Kidney epithelial cell (primary cell): ENCODE data around the gene HOOK2. TPM values are rescaled to one million over a fixed set of nuclear protein-coding genes. Genes with fewer than 3 reads are reported as not detected.
A peak's percentile ranks its signal among the peaks of the same experiment; 100 is the strongest.

ENCODE experiments used
- DNase-seq: peaks from one replicate; pipeline ENCODE4 v3.0.0-alpha.2; 2010; ENCODE audit warnings: low read depth
- H3K27me3 ChIP-seq: 2 replicates; pipeline ENCODE4 v1.6.0; 2011; ENCODE audit warnings: low read length; ENCODE audit not compliant: control insufficient read depth, insufficient read depth
- H3K36me3 ChIP-seq: 2 replicates; pipeline ENCODE4 v1.5.1; 2011; ENCODE audit warnings: low read length; ENCODE audit not compliant: control insufficient read depth, insufficient read depth
- H3K4me3 ChIP-seq: 2 replicates; pipeline ENCODE4 v1.5.1; 2011; ENCODE audit warnings: low read depth, mild to moderate bottlenecking, control low read depth, low read length
- CTCF ChIP-seq: IDR thresholded peaks from 2 replicates; pipeline ENCODE4 v1.5.1; 2011; ENCODE audit warnings: mild to moderate bottlenecking, moderate library complexity, low read length, control low read depth, inconsistent platforms; ENCODE audit not compliant: insufficient read depth, poor library complexity, severe bottlenecking
- total RNA-seq: library from RNA; depleted of rRNA; stranded (reverse); fragments of >200 nt; gene quantifications from 2 replicates; pipeline ENCODE4 v1.2.3, GENCODE V29; 2015

The HOOK2 gene
- total RNA-seq, 1 donor from 2014 or later = 44.1 TPM

DNA sequence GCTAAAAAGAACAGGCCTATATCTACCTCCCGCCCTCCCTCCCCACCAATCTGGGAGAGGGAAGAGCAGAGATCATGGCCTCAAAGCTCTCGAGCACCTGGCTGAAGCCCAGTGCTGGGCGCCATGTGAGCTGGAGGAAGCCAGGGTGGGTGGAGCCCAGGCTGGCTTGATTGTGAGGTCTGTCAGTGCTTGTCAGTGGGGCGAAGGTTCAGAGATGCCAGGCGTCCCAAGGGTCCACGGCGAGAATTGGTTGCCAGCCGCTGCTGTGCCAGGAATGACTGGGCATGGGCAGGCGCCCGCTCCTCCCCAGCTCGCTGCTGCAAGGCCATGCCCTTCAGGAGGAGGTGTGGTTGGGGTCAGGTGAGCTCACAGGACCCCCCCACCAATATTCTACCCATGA lies 12.3 kb downstream of the HOOK2 start:
- no peak overlapping the region for H3K4me3 ChIP-seq
- no peak for TF ChIP-seq CTCF
- H3K36me3 ChIP-seq = peaks cover 2% of the 10 kb centered on the region
- no peak for DNase-seq
- H3K27me3 ChIP-seq = no peaks in the 10 kb centered on the region

DNA sequence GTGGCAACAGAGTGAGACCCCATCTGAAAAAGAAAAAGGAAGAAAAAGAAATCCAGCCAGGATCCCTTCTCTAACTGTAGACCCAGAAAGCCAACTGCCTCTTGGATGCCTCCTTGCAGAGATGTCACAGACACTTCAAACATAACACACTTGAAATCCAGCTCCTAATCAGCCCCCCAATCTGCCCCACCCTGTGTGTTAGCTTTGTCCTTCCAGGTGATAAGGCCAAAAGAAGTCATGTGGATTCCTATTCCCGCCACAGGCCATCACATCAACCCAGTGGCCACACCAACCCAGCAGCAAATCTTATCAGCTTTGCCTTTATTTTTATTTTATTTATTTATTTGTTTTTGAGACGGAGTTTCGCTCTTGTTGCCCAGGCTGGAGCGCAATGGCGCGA lies 15.7 kb downstream of the HOOK2 start:
- peaks cover 2% of the 10 kb centered on the region for H3K36me3 ChIP-seq
- TF ChIP-seq CTCF = no peak
- H3K4me3 ChIP-seq = no peak overlapping the region
- peaks cover 2% of the 10 kb centered on the region for H3K27me3 ChIP-seq
- DNase-seq = no peak

- TF ChIP-seq CTCF = peak; percentile 67
- H3K4me3 ChIP-seq = peak overlapping the region; percentile 6
- no peak for DNase-seq
These were observed 17.6 kb downstream of the HOOK2 start for GRCh38 chr19:12757544-12758274.

DNA sequence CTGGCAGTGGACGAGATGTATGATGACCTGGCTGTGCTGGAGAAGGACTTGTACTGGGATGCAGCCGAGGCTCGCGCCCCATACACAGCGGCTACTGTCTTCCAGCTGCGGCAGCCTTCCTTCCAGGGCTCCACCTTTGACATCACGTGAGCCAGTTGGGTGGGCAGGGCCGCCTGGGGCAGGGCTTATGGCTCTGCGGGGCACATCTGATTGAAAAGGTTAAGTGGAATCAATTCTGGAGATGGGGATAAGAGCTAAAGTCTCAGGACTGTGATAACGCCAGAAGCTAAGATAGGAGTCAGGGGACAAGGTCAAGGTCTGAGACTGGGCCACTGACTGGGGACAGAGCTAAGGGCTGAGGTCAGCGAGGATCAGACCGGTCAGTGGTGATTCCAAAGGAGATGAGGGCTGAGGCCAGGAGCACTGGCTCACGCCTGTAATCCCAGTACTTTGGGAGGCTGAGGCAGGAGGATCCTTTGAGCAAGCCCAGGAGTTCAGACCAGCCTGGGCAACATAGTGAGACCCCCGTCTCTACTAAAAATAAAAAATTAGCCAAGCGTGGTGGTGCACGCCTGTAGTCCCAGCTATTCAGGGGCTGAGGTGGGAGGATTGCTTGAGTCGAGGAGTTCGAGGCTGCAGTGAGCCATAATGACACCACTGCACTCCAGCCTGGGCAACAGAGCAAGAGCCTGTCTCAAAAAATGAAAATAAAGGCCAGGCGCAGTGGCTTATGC lies 19.0 kb downstream of the HOOK2 start:
- TF ChIP-seq CTCF = no peak
- Histone ChIP-seq H3K4me3 (no peak overlapping the region), H3K27me3 (peaks cover 18% of the 10 kb centered on the region), H3K36me3 (no peaks in the 10 kb centered on the region)
- DNase-seq = no peak

More at GRCh38 chr19:12757544-12758274, 17.6 kb downstream of the HOOK2 start:
- H3K27me3 ChIP-seq = peaks cover 6% of the 10 kb centered on the region
- no peaks in the 10 kb centered on the region for H3K36me3 ChIP-seq

GRCh38 chr19:12754465-12755196 lies 20.7 kb downstream of the HOOK2 start:
- DNase-seq = no peak
- H3K36me3 ChIP-seq = no peaks in the 10 kb centered on the region
- H3K27me3 ChIP-seq = peaks cover 31% of the 10 kb centered on the region
- no peak overlapping the region for H3K4me3 ChIP-seq
- TF ChIP-seq CTCF = no peak
